ENCODE data around the gene SLC66A2.

Gene SLC66A2

DNA sequence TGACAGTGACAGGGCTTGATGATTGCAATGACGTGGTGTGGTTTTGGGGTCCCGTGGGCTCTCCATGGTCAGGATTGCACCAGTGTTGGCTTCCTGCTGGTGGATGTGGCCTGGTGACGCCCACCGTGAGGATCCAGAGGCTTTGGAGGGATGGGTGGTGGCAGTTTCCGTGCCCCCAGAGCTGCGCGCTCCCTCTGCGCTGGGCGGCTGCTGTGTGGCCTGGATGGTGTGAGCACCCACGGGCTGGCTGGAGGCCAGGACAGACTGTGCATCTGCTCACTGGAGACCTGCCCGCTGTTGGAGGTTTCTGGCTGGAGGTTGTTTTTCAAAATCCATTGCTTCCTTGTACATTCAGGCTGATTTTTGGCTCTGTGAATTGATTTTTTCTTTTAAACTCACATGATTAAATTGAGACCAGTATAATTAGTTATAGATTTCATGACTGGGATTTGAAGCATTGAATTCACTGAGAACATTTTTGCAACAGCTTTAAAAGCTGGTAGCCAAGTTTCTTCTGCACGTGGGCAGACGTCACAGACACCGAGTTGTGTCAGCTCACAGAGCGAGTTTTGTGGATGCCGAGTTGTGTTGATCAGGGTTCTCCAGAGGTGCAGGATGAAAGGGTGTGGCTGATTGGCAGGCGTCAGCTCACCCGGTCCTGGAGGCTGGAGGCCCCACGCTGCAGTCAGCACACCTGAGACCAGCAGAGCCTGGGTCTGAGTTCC, 81.0 kb downstream of the SLC66A2 start:
- Histone ChIP-seq H2AFZ (no peak overlapping the region), H3K27me3 (ENCODE audit: control insufficient read depth, insufficient read depth, low read length) (no peaks in the 10 kb centered on the region), H3K27ac (no peak overlapping the region), H3K4me1 (no peaks in the 10 kb centered on the region), H3K79me2 (no peaks in the 10 kb centered on the region), H3K4me3 (ENCODE audit: low read depth, low read length) (no peak overlapping the region), H3K9ac (no peak overlapping the region), H3K36me3 (ENCODE audit: control insufficient read depth, insufficient read depth, low read length) (no peaks in the 10 kb centered on the region), H3K4me2 (ENCODE audit: low read length) (no peak overlapping the region), H3K9me3 (ENCODE audit: control insufficient read depth, low read length) (no peaks in the 10 kb centered on the region)
- no peak for TF ChIP-seq CTCF (IDR thresholded peaks at IDR 0.05)

DNA sequence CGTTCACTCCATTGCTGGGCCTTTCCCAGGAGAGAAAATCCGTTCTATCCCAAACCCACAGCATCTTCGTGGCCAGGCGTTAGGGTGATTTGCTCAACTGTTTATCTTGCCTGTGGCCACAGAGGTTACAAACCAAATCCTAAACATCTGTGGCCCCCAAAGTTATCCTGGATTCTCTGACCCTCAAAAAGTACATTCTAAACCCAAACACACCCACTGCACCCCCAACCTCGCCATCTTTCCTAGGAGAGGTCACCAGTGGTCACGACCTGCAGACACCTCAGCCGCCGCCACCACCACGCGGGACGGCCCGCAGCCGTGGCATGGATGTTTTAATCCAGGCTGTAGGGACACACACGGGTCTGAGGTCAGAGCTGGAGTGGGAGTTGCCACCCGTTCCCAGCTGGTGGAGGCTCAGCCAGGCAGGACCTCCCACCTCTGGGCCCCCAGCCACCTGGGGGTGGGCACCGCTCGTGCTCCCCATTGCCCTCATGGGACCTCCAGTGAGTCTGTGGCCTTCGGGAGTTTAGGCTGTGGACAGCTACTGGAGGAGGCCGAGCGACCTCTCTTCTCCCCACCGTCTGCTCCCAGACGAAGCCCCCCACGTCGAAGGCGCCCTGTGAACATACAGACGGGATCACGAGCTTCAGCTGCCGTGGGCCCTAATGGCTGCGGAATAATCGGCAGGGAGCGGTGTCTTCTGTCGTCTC, 81.7 kb downstream of the SLC66A2 start:
- no peaks in the 10 kb centered on the region for H3K4me1 ChIP-seq
- no peak for TF ChIP-seq CTCF (IDR thresholded peaks at IDR 0.05)
- no peak overlapping the region for H3K9ac ChIP-seq
- H2AFZ ChIP-seq, result no peak overlapping the region
- no peaks in the 10 kb centered on the region for H3K79me2 ChIP-seq
- no peak overlapping the region for H3K4me2 ChIP-seq (ENCODE audit: low read length)
- no peaks in the 10 kb centered on the region for H3K27me3 ChIP-seq (ENCODE audit: control insufficient read depth, insufficient read depth, low read length)
- H3K4me3 ChIP-seq (ENCODE audit: low read depth, low read length), result no peak overlapping the region
- H3K27ac ChIP-seq, result no peak overlapping the region
- no peaks in the 10 kb centered on the region for H3K36me3 ChIP-seq (ENCODE audit: control insufficient read depth, insufficient read depth, low read length)
- H3K9me3 ChIP-seq (ENCODE audit: control insufficient read depth, low read length), result no peaks in the 10 kb centered on the region

DNA sequence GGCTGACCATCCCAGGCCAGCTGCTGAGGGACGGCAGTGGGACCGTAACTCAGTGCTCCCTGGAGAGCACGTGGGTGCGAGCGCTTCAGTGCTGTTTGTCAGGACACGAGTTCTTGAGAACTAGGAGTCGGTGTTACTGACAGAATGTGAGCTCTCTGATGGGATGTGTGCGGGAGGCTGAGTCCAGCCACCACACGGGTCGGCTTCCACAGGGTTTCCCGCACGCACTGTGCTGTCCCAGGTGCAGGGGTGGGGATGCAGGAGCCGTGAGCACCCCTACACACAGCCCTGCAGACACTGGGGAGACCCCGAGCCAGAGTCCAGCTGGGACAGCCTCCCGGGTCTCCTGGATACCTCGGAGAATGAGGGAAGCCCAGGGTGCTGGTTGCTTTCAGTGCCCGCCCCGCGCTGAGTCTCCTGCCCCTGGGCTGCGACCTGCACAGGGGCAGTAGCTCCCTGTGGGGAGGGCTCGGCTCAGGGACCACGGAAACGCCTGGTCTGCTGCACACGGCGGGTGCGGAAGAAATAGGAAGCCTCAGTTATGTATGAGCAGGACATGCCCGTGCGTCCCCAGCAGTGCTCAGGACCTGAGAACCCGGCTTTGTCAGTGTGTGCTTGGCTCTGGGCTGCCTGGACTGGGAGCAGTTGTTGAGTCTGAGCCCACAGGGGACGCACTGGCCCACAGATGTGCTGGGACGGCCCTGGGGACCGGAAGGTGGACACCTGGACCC, 82.5 kb downstream of the SLC66A2 start:
- Histone ChIP-seq H3K79me2 (no peaks in the 10 kb centered on the region), H3K36me3 (ENCODE audit: control insufficient read depth, insufficient read depth, low read length) (no peaks in the 10 kb centered on the region), H3K27ac (no peak overlapping the region), H3K9ac (no peak overlapping the region), H3K27me3 (ENCODE audit: control insufficient read depth, insufficient read depth, low read length) (no peaks in the 10 kb centered on the region), H3K9me3 (ENCODE audit: control insufficient read depth, low read length) (no peaks in the 10 kb centered on the region), H3K4me2 (ENCODE audit: low read length) (no peak overlapping the region), H3K4me3 (ENCODE audit: low read depth, low read length) (no peak overlapping the region), H2AFZ (no peak overlapping the region), H3K4me1 (no peaks in the 10 kb centered on the region)
- TF ChIP-seq CTCF (IDR thresholded peaks at IDR 0.05), result no peak

DNA sequence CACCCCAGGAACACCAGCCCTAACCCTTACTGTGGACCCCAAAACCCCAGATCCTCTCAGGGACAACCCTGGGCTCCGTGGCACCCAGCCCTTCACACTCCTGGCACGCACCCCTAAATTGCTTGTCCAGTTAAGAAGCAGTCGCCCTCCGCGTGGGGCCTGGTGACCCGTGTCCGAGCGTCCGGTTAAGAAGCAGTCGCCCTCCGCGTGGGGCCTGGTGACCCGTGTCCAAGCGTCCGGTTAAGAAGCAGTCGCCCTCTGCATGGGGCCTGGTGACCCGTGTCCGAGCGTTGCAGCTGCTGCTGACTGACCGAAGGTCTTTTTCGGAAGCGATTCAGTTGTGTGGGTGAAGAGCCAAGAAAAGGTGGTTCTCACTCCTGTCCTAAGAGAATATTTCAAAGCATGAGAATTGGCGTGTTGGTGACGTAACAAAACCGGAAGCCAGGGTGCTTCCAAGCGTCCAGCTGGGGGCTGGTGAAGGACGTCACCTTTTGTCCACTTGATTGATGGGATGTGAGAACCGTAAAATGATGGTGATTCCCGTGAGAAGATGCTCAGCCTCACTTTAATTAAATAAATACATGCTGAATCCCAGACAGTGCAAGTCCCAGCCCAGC, 83.2 kb downstream of the SLC66A2 start:
- H3K9me3 ChIP-seq (ENCODE audit: control insufficient read depth, low read length), result no peaks in the 10 kb centered on the region
- no peaks in the 10 kb centered on the region for H3K4me1 ChIP-seq
- H3K79me2 ChIP-seq, result no peaks in the 10 kb centered on the region
- H3K4me3 ChIP-seq (ENCODE audit: low read depth, low read length), result no peak overlapping the region
- no peak overlapping the region for H2AFZ ChIP-seq
- H3K9ac ChIP-seq, result no peak overlapping the region
- H3K27ac ChIP-seq, result no peak overlapping the region
- H3K36me3 ChIP-seq (ENCODE audit: control insufficient read depth, insufficient read depth, low read length), result no peaks in the 10 kb centered on the region
- TF ChIP-seq CTCF (IDR thresholded peaks at IDR 0.05), result no peak
- no peaks in the 10 kb centered on the region for H3K27me3 ChIP-seq (ENCODE audit: control insufficient read depth, insufficient read depth, low read length)
- H3K4me2 ChIP-seq (ENCODE audit: low read length), result no peak overlapping the region

Data from parathyroid adenoma (tissue), 2 donors.